Hypothalamus (tissue), 51 donors: ENCODE results near the gene DIP2C.
A peak's percentile ranks its signal among the peaks of the same experiment; 100 is the strongest.
"Not testable (repeated sequence)": the region's sequence is repeated elsewhere in the genome, so short reads cannot be mapped to it uniquely, and the experiment has no call there.

Experiments
- DNase-seq, 51 donors: peaks; one replicate each; lab custom pipeline; 2025; lab: John Stamatoyannopoulos, UW

DIP2C gene

DNA sequence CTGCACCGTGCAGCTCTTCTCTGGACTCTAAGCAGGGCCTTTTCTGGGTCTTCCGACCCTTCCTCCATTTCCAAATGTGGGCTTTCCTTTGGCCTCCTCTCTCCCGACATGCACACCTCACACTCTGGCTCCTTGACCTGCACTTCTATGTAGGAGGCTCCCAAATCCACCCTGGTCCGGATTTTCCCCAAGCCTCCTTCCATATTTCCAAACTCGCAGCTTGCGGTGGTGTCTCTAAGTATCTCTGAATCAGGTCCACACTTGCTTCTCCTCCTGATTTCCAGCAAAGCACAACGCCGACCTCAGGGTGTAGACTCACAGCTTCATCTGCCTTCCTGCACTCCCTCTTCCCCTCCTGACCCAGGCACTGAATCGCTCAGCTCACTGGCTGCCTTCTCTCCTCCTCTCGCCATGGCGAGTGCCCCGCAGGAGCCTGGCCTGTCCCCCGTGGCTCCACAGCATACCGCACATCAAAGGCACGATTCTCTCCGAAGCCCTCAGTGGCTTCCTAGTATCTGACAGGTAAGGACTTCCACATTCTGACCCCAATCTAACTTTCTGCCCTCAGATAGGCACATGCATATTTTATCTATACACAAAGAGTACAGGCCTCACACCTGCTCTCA lies 27.8 kb downstream of the DIP2C start:
- DNase-seq = no peak

DNA sequence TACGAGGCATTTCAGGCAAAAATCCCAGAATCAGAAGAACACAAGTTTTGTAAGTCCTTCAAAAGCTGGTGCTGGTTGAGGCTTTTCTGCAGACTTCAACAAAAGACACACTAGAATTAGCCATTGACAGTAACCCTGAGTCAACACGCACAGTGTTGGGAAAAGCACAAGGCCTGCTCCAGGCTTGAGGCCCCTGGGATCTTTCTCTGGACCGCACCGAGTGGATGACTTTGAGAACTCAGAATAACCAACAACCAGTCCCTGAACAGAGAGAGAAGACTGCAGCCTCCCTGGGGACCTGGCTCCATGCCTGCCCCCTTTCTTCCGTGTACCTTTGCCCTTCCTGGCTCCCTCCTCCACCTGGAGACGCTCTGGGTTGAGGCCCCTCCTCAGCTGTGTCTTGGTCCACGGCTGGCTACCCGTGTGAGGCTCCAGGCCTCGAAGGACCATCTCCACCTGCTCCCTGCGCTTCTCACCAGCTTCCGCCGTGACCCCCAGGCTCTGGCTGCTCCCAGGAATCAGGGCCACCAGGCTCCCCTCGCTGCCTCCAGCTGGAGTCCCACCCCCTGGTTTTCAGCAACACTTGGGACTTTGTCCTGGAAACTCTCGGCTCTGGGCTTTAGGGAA lies 28.4 kb downstream of the DIP2C start:
- peak in 7 of 51 donors; percentile 31 to 59 (median 44) for DNase-seq

DNA sequence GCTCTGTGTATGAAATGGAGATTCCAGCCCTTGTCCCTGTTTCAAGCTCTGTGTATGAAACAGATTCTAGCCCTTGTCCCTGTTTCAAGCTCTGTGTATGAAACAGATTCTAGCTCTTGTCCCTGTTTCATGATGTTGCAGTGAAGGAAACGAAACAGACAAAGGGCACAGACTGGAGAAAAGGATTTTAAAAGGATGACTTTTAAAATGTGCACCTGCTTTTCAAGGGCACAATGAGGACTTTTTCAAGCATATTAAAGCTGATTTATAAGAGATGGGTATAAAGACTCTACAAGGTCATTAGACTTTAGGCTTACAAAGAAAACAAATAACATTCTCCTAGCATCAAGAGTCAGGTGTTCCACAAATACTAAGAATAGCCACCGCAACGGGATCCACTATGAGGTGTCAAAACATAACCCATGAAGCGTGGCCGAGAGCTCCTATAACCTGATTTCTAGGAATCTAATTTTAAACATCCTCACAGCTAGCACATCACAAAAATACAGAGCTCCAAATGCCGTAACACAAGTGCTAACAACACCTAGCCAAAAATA lies 29.0 kb downstream of the DIP2C start:
- no peak for DNase-seq

DNA sequence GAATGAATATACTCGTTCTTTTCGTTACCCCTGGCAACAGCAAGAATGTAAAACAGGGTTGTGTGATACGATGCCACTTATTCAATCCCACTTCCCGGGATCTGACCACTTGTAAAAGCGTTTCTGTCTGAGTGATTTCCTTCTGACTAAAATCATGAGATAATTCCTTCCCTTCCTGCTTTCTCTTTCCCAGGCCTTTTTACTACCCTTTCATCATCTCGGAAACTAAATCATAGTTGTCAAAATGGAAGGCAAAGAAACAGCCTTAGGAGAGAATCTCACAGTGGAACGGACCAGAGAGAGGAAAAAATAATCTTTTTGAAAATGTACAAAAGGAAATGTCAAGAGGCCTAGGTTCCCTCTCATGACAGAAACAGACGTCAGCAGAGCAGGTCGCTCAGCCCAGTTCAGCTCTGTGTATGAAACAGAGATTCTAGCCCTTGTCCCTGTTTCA lies 29.8 kb downstream of the DIP2C start:
- peak in 1 of 51 donors; percentile 38 for DNase-seq

DNA sequence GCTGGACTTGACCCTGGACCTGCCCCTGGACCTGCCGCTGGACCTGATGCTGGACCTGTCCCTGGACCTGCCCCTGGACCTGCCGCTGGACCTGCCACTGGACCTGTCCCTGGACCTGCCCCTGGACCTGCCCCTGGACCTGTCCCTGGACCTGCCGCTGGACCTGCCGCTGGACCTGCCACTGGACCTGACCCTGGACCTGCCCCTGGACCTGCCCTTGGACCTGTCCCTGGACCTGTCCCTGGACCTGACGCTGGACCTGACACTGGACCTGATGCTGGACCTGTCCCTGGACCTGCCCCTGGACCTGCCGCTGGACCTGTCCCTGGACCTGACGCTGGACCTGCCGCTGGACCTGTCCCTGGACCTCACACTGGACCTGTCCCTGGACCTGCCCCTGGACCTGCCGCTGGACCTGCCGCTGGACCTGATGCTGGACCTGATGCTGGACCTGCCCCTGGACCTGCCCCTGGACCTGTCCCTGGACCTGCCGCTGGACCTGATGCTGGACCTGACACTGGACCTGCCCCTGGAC lies 31.6 kb downstream of the DIP2C start:
- DNase-seq = not testable (repeated sequence)

DNA sequence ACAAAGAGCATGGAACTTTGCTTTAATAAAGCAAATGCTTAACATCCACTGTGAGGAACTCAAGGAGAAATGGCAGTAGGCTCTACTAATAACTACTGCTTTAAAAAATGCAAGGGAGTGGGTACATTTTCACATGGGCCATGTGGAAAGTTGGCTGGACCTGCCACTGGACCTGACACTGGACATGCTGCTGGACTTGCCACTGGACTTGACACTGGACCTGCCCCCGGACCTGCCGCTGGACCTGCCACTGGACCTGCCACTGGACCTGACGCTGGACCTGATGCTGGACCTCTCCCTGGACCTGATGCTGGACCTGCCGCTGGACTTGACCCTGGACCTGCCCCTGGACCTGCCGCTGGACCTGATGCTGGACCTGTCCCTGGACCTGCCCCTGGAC lies 32.6 kb downstream of the DIP2C start:
- no peak for DNase-seq

DNA sequence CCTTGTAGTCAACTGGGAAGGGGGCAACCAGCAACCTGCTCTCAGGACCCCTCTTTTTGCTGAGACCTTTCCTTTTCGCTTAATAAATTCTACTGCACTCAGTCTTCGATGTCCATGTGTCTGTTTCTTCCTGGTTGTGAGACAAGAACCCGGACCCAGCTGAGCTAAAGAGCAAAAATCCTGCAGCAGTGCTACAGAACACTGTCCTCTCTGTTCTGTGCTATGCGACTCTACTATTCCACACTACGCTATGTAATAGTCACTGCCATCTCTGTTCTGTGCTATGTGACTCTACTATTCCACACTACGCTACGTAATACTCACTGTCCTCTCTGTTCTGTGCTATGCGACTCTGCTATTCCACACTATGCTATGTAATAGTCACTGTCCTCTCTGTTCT lies 34.3 kb downstream of the DIP2C start:
- DNase-seq = peak in 6 of 51 donors; percentile 26 to 45 (median 37)

DNA sequence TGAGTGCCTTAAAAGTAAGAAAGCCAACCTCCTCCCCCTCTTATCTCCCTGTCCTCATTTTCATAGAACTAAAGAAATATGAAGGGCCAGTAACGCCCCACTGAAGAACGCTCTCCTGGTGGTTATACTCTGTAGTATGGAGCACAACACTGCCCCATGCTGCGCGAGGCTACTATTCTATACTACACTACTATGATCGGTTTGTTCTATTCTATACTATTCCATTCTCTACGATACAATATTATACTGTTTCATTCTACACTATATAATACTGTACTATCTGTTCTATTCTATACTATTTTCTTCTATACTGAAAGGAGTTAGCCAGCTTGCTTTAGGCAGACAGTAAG lies 34.8 kb downstream of the DIP2C start:
- DNase-seq = no peak

DNA sequence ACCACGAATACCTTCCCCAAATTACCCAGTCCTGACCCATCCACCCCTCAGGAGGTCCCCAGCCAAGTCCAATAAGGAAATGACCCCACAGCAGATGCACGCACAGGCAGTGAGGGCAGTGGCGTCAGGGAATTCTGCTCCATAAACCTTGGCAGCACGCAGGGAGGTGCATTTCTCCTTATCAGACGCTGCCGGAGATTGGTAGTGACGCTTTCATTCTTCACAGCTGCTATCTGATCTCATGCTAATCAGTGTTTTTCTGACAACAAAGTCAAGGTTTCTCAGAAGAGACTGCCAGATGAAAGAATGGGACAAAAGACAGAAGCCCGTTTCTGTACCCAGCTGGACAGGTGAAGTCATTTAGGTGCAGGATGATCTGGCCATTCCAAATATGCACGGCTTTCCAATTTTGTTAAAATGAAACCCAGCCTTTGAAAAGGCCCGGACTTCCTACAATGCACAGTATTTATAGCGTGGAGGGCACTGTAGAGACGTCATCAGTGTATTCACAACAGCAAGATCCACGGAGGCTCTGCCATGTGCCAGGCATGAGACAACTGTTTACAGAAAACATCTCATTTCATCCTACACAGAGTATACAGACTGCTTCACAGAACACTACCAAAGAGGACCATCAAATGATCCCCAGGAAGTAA lies 35.3 kb downstream of the DIP2C start:
- DNase-seq = peak in 2 of 51 donors; percentile 33 to 35

DNA sequence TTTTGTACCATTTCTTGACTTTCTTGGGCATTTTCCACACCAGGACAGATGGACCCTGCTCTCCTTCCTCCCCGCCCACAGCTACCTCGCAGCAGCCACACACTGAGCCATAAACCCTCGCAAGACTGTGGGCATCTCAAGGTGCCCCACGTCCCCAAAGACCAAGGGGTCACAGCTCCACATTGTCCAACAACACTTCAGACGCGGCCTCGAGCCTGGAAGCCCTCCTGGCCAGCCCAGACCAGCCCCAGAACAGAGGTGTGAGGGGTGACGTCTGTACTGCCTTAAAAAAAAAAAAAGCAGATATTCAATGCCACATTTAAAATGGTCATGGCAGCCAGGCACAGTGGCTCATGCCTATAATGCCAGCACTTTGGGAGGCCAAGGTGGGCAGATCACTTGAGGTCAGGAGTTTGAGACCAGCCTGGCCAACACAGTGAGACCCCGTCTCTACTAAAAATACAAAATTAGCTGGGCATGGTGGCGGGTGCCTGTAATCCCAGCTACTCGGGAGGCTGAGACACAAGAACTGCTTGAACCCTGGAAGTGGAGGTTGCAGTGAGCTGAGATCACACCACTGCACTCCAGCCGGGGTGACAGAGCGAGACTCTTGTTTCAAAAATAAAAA lies 36.5 kb downstream of the DIP2C start:
- DNase-seq = not testable (repeated sequence)

DNA sequence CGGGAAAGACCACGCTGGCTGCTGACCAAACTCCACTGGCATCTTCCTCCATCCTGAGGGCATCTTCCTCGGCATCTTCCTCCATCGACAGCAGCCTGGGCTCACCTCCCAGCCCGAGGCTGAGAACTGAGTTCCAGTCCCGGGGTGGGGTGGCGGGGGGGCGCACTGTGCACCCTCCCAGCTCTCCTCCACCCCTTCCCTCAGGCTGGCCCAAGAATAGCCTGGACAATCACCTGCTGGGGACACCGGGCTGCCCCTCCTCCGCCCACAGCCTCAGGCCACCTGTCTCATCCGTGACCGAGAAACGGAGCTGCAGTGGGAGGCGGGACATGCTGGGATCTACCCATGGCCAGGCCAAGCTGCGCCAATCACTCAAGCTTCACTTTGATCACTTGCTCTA lies 37.2 kb downstream of the DIP2C start:
- DNase-seq = no peak

DNA sequence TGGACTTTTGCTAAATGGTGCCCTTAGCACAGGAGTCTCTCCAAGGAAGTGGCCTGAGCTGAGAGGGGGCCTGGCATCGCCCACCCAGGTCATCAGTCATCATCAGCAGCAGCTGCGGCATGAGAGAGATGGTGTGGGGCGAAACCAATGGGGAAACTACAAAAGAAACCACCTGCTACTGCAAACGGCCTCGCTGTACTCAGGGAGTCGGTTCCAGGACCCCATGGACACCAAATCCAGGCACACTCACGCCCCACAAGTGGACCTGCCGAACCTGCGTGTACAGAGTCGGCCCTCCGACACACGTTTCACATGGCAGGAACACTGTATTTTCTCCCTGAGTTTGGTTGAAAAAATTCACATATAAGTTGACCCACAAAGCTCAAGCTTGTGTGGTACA lies 37.8 kb downstream of the DIP2C start:
- no peak for DNase-seq

DNA sequence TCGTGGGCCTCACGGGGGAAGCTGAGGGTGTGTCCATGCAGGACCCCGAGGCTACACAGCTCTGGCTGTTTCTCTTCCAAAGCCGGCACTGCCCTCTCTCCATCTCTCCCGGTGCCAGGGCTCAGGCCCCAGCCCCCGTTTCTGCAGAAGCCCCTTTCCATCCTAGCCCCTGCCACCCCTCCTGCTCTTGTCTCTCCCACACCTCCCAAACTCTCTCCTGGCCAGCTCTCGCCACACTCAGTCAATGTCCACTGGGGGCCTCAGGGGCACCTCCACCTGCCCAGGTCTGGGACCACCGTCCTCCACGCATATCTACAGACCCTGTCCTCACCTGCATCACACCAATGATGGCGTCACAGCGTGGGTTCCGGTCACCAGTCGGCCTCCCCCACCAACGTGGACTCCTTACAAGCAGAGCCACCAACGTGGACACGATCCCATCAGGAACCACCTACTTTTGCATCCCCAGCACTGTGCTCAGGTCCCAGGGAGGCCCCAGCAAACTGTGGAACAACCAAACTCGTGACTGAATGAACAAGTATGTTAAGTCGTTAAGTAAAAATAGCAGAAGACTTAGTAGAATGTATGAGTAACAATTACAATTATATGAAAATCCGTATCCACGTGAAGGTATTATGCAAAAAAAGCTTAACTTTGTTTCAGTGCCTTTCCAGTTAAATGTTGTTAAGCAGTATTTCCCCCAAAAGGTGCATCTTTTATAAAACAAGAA lies 38.4 kb downstream of the DIP2C start:
- no peak for DNase-seq

DNA sequence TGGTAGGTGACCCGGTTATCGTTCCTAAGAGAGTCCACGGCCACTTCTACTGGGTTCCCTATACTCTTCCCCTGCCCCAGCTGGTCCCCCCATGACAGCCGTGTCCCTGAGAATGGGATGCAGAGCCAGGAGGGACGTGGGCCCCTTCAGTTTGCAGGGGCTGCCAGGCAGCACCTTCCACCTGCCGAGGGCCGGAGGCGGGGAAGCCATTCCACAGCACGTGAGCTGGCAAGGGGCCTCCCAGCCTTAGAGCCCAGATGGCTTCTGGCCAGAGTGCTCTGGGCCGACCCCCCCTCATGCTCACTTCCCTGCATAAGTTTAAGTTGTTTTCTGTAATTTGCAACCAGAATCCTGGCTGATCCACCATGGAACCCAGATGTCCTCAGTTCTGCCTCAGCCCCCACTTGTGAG lies 39.0 kb downstream of the DIP2C start:
- DNase-seq = no peak

DNA sequence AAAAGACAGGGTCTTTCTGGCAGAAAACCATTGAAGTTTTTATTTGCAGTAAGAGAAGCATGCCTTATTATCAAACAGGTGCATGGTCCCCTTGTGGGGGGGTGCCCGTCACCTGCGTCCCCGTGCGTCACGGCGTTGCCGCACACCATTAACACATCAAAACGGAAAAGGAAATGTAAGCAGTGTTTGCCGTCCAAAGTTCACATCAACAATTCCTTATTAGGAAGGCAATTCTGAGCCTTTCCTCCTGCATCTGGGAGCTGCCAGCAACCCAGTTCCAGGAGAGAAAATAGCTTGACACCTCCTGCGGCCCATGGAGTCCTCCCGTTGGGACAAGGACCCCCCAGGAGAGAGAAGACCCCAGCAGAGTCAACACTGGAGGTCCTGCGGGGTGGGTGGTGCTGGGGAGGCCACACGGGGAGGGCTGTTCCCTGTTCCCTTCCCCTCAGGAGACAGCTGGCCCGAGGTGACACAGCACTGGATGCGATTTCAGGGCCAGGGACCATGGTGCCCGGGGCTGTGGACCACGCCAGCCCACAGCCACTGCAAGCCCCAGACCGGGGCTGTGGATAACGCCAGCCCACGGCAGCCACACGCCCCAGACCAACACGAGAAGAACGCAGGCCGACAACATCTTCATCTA lies 39.5 kb downstream of the DIP2C start:
- DNase-seq = no peak

DNA sequence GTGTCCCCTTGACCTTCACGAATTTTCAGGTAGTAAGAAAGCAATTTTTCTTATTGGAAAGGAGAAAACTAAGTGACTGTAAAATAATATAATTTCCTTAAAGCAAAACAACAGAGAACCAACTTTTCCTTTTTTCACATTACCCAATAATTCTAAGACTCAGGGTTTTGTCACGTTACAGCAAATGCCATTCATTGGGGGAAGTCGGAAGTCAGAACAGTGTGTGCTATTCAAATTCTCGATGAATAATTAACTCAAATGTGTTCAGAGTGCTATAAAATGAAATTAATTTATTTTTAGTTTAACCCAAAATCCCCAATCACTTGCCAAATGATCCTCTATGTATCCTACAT lies 40.0 kb downstream of the DIP2C start:
- DNase-seq = no peak

DNA sequence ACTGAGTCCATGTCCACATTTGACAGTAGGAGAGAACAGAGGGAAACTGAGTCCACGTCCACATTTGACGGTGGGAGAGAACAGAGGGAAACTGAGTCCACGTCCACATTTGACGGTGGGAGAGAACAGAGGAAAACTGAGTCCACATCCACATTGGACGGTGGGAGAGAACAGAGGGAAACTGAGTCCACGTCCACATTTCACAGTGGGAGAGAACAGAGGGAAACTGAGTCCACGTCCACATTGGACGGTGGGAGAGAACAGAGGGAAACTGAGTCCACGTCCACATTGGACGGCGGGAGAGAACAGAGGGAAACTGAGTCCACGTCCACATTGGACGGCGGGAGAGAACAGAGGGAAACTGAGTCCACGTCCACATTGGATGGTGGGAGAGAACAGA lies 42.4 kb downstream of the DIP2C start:
- DNase-seq = not testable (repeated sequence)

DNA sequence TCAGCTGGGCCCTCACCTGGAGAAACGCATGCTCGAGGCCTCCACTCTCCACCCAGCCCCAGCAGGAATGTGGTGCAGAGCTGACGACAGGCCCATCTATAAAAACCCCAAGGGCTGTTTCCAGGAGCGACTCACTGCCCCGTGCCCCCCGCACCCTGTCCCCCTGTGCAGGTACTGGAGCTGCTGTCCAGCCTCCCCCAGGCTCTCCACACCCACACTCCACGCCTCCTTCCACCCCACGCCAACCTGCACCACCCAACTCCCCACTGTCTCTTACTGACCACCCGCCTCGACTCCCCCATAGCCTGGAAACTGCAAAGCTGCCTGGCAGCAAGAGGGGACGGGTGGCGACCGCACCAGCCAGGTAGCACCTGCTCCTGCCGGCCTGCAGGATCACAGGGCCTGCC lies 43.3 kb downstream of the DIP2C start:
- no peak for DNase-seq

DNA sequence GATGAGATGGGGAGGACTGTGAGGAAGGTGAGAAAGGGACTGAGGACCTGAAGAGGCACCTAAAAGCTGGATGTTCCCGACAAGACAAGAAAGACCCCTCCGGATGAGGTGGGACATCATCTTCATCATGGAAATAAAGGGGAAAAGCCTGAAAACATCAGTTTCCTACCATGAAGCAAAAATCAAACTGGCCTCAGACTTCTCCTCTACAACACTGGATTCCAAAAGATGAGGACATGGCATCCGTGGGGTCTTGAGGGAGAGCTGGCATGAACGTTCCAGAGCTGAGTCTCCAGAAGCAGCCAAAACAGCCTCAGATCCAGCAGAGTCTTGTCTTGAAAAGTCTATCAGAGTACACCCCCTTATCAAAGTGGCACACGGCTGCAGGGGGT lies 44.5 kb downstream of the DIP2C start:
- DNase-seq = no peak
